Ishikawa (cell line): ENCODE data around the gene SIRT5.

Source experiments
- CEBPB ChIP-seq: IDR thresholded peaks from 2 replicates; pipeline ENCODE4 v1.6.1; 2012
- EP300 ChIP-seq: IDR thresholded peaks from 2 replicates; pipeline ENCODE4 v1.6.1; 2012; ENCODE audit warnings: borderline replicate concordance
- YY1 ChIP-seq: IDR thresholded peaks from 2 replicates; pipeline ENCODE4 v1.6.1; 2012; ENCODE audit warnings: low read depth

GRCh38 chr6:13614126-13614925 lies 39.9 kb downstream of the SIRT5 start:
- TF ChIP-seq CEBPB (no peak), YY1 (no peak), EP300 (no peak)
